Fibroblast of villous mesenchyme (primary cell): ENCODE measurements around the gene FSIP1. TPM values are rescaled to one million over a fixed set of nuclear protein-coding genes. Genes with fewer than 3 reads are reported as not detected.

Source experiments
- DNase-seq: peaks from one replicate; pipeline ENCODE4 v3.0.0-alpha.2; 2010; ENCODE audit warnings: low read depth
- H3K4me3 ChIP-seq: 2 replicates; pipeline ENCODE4 v1.5.1; 2011; ENCODE audit warnings: low read depth, mild to moderate bottlenecking, low read length
- total RNA-seq: library from RNA; depleted of rRNA; stranded (reverse); fragments of >200 nt; gene quantifications from 2 replicates; pipeline ENCODE4 v1.2.3, GENCODE V29; 2012
- TF ChIP-seq, protein P1 (sequence below): IDR thresholded peaks from 2 replicates; pipeline ENCODE4 v1.5.1; 2012; ENCODE audit warnings: low read depth, mild to moderate bottlenecking, low read length; ENCODE audit not compliant: insufficient read depth

The FSIP1 gene
- total RNA-seq, 1 donor, result 2.6 TPM

DNA sequence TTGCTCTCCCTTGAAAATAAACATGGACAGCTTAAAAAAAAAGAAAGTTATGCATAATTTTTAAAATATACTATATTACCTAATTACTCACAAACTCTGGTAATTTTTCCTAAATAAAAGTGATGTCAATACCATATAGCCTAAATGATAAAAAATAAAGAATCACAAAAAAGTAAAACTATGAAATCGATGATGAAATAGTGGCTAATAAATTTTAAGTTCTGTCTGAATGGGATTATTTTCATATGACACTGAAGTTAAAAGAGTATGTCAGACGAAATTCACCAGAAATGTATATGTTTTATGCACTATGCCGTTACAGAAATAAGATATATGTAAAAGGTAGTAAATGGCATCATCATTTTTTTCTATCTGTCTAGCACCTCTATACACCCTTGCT is 51.4 kb downstream of the FSIP1 start:
- TF ChIP-seq, protein P1, sequence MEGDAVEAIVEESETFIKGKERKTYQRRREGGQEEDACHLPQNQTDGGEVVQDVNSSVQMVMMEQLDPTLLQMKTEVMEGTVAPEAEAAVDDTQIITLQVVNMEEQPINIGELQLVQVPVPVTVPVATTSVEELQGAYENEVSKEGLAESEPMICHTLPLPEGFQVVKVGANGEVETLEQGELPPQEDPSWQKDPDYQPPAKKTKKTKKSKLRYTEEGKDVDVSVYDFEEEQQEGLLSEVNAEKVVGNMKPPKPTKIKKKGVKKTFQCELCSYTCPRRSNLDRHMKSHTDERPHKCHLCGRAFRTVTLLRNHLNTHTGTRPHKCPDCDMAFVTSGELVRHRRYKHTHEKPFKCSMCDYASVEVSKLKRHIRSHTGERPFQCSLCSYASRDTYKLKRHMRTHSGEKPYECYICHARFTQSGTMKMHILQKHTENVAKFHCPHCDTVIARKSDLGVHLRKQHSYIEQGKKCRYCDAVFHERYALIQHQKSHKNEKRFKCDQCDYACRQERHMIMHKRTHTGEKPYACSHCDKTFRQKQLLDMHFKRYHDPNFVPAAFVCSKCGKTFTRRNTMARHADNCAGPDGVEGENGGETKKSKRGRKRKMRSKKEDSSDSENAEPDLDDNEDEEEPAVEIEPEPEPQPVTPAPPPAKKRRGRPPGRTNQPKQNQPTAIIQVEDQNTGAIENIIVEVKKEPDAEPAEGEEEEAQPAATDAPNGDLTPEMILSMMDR, result no peak
- no peak for DNase-seq
- H3K4me3 ChIP-seq, result no peak overlapping the region

DNA sequence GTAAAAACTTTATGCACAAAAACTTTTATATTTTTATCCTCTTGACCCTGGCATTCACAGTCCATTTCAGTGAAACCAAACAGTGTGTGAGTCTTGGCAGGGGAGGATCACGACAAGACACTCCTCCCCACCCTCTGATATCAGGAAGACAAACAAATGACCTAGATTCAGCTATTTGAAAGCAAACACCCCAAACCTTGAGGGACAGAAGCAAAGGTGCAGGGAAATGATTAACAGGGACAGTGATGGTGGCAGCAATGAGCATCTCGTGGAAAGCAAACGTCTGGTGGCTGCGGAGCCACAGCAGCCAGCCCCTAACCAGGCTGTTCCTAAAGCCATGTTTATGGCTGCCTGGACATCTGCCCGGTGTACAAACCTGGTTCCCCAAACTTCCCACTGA is 52.1 kb downstream of the FSIP1 start:
- no peak overlapping the region for H3K4me3 ChIP-seq
- DNase-seq, result no peak
- TF ChIP-seq, protein P1, result no peak

DNA sequence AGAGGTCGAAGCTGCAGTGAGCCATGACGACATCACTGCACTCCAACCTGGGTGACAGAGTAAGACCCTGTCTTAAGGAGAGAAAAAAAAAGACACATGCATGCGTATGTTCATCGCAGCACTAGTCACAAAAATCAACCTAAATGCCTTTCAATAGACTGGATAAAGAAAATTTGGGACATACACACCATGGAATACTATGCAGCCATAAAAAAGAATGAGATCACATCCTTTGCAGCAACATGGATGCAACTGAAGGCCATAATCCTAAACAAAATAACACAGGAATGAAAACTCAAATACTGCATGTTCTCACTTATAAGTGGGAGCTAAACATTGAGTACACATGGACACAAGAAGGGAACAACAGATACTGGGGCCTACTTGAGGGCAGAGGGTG is 53.1 kb downstream of the FSIP1 start:
- no peak overlapping the region for H3K4me3 ChIP-seq
- no peak for DNase-seq
- TF ChIP-seq, protein P1, result no peak

DNA sequence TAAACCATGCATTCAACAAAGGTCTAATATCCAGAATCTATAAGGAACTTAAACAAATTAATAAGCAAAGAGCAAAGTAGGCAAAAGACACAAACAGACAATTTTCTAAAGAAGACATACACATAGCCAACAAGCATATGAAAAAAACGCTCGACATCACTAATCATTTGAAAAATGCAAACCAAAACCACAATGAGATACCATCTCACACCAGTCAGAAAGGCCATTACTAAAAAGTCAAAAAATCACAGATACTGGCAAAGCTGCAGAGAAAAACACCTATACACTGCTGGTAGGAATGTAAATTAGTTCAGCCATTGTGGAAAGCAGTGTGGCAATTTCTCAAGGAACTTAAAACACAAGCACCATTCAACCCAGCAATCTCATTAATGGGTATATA is 53.8 kb downstream of the FSIP1 start:
- DNase-seq, result peak; percentile 23
- H3K4me3 ChIP-seq, result no peak overlapping the region
- TF ChIP-seq, protein P1, result no peak

DNA sequence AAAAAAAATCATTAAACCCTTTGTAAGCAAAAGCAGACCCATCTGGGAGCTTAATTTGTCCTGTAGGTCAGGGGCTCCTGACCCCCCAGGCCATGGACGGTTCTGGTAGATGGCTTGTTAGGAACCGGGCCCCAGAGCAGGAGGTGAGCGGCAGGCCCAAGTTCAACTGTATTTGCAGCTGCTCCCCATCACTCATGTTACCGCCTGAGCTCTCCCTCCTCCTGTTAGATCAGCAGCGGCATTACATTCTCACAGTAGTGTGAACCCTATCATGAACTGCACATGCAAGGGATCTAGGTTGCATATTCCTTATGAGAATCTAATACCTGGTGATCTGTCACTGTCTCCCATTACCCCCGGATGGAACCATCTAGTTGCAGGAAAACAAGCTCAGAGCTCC is 60.7 kb downstream of the FSIP1 start:
- DNase-seq, result no peak
- no peak overlapping the region for H3K4me3 ChIP-seq
- TF ChIP-seq, protein P1, result no peak

DNA sequence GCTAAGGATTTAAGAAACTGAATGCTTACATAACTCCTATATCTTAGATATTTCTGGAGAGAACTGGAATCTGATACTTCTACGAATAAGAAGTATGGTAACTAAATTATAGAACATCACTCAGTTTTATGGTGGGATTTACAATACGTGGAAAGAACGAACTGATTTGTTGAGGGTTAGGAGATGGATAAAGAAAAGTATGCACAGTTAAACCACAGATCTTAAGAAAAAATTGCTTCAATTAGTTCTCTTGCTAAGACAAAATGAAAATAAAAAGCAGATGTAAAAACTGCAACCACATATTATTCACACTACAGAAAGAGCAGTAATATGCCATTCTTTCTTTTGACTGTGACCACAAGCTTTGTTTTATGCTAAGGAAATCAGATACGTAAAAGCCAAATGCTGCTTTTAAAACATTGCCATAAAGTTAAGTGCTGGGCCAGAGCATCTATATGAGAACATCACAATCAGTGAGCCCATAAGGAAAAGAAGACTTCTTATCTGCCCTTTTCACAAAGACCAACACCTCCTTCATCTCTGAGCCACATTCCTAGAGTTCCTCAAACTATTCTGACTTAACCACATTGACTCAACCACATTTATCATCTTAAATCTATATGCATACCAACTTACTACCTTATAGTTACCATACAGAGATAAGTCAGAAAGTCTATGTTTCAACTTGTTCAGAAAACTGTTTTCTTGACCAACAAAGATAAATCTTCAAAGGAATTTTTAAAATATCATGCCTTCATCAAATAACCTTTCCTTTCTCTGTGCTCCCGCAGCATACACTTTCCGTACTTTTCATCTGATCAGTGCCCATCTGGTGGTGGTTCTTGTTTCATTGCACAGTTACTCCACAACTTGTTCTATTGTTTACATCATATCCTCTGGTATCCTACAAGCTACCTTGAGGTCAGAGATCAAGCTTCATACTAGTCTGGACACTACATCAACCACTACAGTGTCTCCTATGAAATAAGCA is 61.7 kb downstream of the FSIP1 start:
- no peak overlapping the region for H3K4me3 ChIP-seq
- TF ChIP-seq, protein P1, result no peak

DNA sequence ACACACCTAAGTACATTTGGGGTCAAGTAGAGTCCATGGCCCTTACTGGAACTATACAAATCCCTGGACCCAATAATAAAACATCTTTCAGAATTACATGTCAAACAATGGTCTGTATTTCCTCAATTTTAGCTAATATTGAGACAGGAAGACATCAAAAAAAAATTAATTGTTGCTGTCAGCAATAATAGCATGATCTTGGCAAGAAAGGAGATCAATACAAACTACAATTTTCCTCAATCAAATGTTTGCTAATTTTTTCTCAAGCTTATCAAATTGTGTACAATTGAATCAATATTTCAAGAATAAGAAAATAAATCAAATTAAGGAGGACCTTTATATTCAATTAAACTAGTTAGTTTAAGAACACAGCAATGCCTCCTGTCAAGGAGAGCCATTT is 62.6 kb downstream of the FSIP1 start:
- TF ChIP-seq, protein P1, result no peak
- H3K4me3 ChIP-seq, result no peak overlapping the region
- DNase-seq, result no peak

More for the DNA sequence above, 61.7 kb downstream of the FSIP1 start:
- peak; percentile 75 for DNase-seq
